ENCODE results near the gene PIP4K2B.

PIP4K2B gene

DNA sequence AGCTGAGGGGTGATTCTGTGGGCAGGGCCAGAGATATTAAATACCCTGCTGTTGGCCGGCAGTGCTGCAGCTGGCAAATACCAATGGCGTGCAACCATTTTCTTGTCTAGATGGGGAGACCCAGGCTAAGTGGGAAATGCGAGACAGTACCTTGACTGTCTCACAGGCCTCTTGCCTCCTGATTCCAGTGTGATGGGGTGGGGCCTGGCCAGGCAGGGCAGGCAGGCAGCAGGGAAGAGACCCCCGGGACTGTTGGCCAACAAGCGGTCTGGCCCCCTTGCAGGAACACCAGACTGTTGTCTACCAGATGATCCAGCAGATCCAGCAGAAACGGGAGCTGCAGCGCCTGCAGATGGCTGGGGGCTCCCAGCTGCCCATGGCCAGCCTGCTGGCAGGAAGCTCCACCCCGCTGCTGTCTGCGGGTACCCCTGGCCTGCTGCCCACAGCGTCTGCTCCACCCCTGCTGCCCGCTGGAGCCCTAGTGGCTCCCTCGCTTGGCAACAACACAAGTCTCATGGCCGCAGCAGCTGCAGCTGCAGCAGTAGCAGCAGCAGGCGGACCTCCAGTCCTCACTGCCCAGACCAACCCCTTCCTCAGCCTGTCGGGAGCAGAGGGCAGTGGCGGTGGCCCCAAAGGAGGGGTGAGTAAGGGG is 74.9 kb downstream of the PIP4K2B start:
- peaks cover 52% of the 10 kb centered on the region for H3K36me3 ChIP-seq (ENCODE audit: insufficient read depth, low read length)
- no peak for ATAC-seq (ENCODE audit: insufficient read depth, low read depth)

DNA sequence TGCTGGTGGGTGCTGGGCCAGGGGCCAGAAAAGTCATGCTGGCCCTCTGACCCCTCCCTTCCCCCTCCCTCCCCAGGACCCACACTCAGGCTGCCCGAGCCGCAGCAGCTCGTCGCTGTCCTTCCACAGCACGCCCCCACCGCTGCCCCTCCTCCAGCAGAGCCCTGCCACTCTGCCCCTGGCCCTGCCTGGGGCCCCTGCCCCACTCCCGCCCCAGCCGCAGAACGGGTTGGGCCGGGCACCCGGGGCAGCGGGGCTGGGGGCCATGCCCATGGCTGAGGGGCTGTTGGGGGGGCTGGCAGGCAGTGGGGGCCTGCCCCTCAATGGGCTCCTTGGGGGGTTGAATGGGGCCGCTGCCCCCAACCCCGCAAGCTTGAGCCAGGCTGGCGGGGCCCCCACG is 77.6 kb downstream of the PIP4K2B start:
- Histone ChIP-seq H3K4me1 (ENCODE audit: insufficient read depth, low read length) (peaks cover 27% of the 10 kb centered on the region), H3K36me3 (ENCODE audit: insufficient read depth, low read length) (peaks cover 76% of the 10 kb centered on the region), H2AFZ (ENCODE audit: low read depth, low read length) (no peak overlapping the region), H3K27me3 (ENCODE audit: insufficient read depth, low read length, poor library complexity) (no peaks in the 10 kb centered on the region), H3K4me2 (ENCODE audit: insufficient read depth, low read length) (no peak overlapping the region), H3K4me3 (ENCODE audit: low read depth in 1 of 2, low read length in 2 of 2) (no peak overlapping the region), H4K20me1 (ENCODE audit: insufficient read depth, low read length) (peaks cover 9% of the 10 kb centered on the region; the same call in 1 of the 2 replicates), H3K9me3 (ENCODE audit: insufficient read depth, low read length, severe bottlenecking) (no peaks in the 10 kb centered on the region), H3K9ac (ENCODE audit: low read depth, low read length) (no peak overlapping the region), H3K79me2 (ENCODE audit: insufficient read depth, low read length) (no peaks in the 10 kb centered on the region), H3K27ac (ENCODE audit: low read length) (no peak overlapping the region)
- TF ChIP-seq, protein P1, sequence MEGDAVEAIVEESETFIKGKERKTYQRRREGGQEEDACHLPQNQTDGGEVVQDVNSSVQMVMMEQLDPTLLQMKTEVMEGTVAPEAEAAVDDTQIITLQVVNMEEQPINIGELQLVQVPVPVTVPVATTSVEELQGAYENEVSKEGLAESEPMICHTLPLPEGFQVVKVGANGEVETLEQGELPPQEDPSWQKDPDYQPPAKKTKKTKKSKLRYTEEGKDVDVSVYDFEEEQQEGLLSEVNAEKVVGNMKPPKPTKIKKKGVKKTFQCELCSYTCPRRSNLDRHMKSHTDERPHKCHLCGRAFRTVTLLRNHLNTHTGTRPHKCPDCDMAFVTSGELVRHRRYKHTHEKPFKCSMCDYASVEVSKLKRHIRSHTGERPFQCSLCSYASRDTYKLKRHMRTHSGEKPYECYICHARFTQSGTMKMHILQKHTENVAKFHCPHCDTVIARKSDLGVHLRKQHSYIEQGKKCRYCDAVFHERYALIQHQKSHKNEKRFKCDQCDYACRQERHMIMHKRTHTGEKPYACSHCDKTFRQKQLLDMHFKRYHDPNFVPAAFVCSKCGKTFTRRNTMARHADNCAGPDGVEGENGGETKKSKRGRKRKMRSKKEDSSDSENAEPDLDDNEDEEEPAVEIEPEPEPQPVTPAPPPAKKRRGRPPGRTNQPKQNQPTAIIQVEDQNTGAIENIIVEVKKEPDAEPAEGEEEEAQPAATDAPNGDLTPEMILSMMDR (IDR thresholded peaks at IDR 0.05; ENCODE audit: borderline replicate concordance, extremely low read depth, low read length, poor library complexity, severe bottlenecking), result no peak
- TF ChIP-seq EZH2 (IDR thresholded peaks at IDR 0.05; ENCODE audit: borderline replicate concordance, low read depth, low read length, severe bottlenecking), result no peak
- ATAC-seq (ENCODE audit: insufficient read depth, low read depth), result no peak
- DNase-seq, result no peak

More for the DNA sequence above, 74.9 kb downstream of the PIP4K2B start:
- H4K20me1 ChIP-seq (ENCODE audit: insufficient read depth, low read length), result peaks cover 9% of the 10 kb centered on the region; the same call in 1 of the 2 replicates
- DNase-seq, result no peak
- H3K4me2 ChIP-seq (ENCODE audit: insufficient read depth, low read length), result no peak overlapping the region
- H2AFZ ChIP-seq (ENCODE audit: low read depth, low read length), result no peak overlapping the region
- TF ChIP-seq, protein P1 (IDR thresholded peaks at IDR 0.05; ENCODE audit: borderline replicate concordance, extremely low read depth, low read length, poor library complexity, severe bottlenecking), result no peak
- TF ChIP-seq EZH2 (IDR thresholded peaks at IDR 0.05; ENCODE audit: borderline replicate concordance, low read depth, low read length, severe bottlenecking), result no peak
- peak overlapping the region; percentile 60; the same call in 1 of the 2 replicates for H3K27ac ChIP-seq (ENCODE audit: low read length)
- H3K79me2 ChIP-seq (ENCODE audit: insufficient read depth, low read length), result peaks cover 7% of the 10 kb centered on the region
- no peaks in the 10 kb centered on the region for H3K27me3 ChIP-seq (ENCODE audit: insufficient read depth, low read length, poor library complexity)
- peaks cover 54% of the 10 kb centered on the region for H3K4me1 ChIP-seq (ENCODE audit: insufficient read depth, low read length)
- no peak overlapping the region; the same call in 1 of the 2 replicates for H3K9ac ChIP-seq (ENCODE audit: low read depth, low read length)
- H3K4me3 ChIP-seq (ENCODE audit: low read depth in 1 of 2, low read length in 2 of 2), result no peak overlapping the region
- no peaks in the 10 kb centered on the region for H3K9me3 ChIP-seq (ENCODE audit: insufficient read depth, low read length, severe bottlenecking)

DNA sequence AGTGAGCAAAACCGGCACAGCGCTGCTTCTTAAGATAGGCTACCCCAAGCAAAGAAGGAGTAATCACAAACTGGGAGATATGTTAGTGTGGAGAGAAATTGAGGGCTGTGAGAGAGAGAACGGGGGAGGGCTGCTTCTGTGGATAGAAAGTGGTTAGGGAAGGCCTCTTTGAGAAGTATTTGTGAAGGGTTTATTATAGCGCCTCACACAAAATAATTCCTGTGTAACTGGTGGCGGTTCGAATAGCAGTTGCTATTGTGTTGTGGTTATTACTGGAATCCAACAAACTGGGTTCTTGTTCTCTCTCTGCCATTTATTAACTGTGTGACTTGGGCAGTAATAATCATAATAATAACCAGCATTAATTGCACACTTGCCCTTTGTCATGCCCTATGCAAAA is 78.4 kb downstream of the PIP4K2B start:
- DNase-seq, result no peak
- no peak overlapping the region for H3K9ac ChIP-seq (ENCODE audit: low read depth, low read length)

More for the DNA sequence above, 78.4 kb downstream of the PIP4K2B start:
- Histone ChIP-seq H3K4me2 (ENCODE audit: insufficient read depth, low read length) (no peak overlapping the region), H3K79me2 (ENCODE audit: insufficient read depth, low read length) (no peaks in the 10 kb centered on the region), H3K9me3 (ENCODE audit: insufficient read depth, low read length, severe bottlenecking) (no peaks in the 10 kb centered on the region), H3K27ac (ENCODE audit: low read length) (no peak overlapping the region), H3K36me3 (ENCODE audit: insufficient read depth, low read length) (peaks cover 85% of the 10 kb centered on the region), H3K27me3 (ENCODE audit: insufficient read depth, low read length, poor library complexity) (no peaks in the 10 kb centered on the region), H4K20me1 (ENCODE audit: insufficient read depth, low read length) (peaks cover 9% of the 10 kb centered on the region; the same call in 1 of the 2 replicates), H2AFZ (ENCODE audit: low read depth, low read length) (no peak overlapping the region), H3K4me3 (ENCODE audit: low read depth in 1 of 2, low read length in 2 of 2) (no peak overlapping the region), H3K4me1 (ENCODE audit: insufficient read depth, low read length) (peaks cover 18% of the 10 kb centered on the region)
- TF ChIP-seq EZH2 (IDR thresholded peaks at IDR 0.05; ENCODE audit: borderline replicate concordance, low read depth, low read length, severe bottlenecking), result no peak
- TF ChIP-seq, protein P1 (IDR thresholded peaks at IDR 0.05; ENCODE audit: borderline replicate concordance, extremely low read depth, low read length, poor library complexity, severe bottlenecking), result no peak
- ATAC-seq (ENCODE audit: insufficient read depth, low read depth), result no peak
